Cardiac fibroblast (primary cell): Measurements from ENCODE around the gene SNTA1.
"Not testable (repeated sequence)": the region's sequence is repeated elsewhere in the genome, so short reads cannot be mapped to it uniquely, and the experiment has no call there.

ENCODE experiments used
- DNase-seq, 2 donors: peaks; one replicate each; pipeline versions ENCODE4 v3.0.0 to v3.0.0-alpha.2; 2010; ENCODE audit warnings: low read depth in 2 of 2
- H3K4me3 ChIP-seq, 2 donors: replicated peaks in 1 of 2; 1 replicate in 1 of 2; 2 replicates in 1 of 2; pipeline ENCODE4 v1.5.1; 2011; ENCODE audit warnings: low read depth in 2 of 2, low read length in 2 of 2, mild to moderate bottlenecking in 2 of 2, moderate library complexity in 1 of 2
- TF ChIP-seq, protein P1 (sequence below): IDR thresholded peaks from one replicate; pipeline ENCODE4 v1.5.1; 2011; ENCODE audit warnings: low read depth, mild to moderate bottlenecking, low read length, inconsistent platforms

The SNTA1 gene

DNA sequence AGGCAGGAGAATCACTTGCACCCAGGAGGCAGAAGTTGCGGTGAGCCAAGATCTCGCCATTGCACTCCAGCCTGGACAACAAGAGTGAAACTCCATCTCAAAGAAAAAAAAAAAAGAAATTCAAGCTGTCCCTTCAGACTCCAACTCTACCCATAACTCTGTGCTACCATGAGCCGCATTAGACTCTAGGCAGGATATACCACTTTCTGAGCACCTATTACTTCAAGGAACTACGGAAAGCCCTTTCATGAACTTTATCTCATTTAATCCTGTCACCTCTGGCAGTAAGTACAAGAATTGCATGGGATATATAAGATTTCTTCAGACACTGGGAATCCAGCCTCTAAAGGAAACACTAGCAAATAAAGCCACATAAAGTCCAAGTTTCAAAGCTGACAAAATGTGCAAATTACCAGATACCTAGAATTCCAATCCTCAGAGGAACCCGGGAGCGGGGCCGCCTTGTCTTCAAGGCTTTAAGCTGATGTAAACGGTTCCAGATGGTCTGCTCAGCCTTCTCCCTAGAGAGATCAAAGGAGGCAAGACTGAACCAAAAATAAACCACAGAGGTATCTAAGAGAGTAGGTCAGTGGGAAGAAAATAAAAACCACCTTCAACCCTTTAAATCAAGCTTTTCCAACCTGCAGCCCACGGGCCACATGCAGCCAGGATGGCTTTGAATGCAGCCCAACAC, 51.7 kb downstream of the SNTA1 start:
- H3K4me3 ChIP-seq, result no peak overlapping the region
- TF ChIP-seq, protein P1, sequence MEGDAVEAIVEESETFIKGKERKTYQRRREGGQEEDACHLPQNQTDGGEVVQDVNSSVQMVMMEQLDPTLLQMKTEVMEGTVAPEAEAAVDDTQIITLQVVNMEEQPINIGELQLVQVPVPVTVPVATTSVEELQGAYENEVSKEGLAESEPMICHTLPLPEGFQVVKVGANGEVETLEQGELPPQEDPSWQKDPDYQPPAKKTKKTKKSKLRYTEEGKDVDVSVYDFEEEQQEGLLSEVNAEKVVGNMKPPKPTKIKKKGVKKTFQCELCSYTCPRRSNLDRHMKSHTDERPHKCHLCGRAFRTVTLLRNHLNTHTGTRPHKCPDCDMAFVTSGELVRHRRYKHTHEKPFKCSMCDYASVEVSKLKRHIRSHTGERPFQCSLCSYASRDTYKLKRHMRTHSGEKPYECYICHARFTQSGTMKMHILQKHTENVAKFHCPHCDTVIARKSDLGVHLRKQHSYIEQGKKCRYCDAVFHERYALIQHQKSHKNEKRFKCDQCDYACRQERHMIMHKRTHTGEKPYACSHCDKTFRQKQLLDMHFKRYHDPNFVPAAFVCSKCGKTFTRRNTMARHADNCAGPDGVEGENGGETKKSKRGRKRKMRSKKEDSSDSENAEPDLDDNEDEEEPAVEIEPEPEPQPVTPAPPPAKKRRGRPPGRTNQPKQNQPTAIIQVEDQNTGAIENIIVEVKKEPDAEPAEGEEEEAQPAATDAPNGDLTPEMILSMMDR, result no peak
- peak; percentile 52 to 67 for DNase-seq

- DNase-seq, H3K4me3 ChIP-seq: not testable (repeated sequence)
Observed at GRCh38 chr20:33389326-33389725, 54.2 kb downstream of the SNTA1 start.

DNA sequence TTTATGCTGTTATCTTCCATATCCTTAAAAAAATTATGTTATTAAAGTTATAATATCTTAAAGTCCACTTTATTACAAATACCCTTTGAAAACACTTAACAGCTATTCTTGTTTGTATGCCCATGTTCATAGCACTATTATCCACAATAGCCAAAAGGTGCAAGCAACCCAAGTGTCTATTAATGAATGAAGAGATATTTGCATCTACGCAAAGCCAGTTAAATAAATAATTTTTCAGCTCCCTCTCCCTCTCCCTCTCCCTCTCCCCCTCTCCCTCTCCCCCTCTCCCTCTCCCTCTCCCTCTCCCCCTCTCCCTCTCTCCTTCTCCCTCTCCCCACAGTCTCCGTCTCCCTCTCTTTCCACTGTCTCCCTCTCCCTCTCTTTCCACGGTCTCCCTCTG, 55.3 kb downstream of the SNTA1 start:
- H3K4me3 ChIP-seq, result no peak overlapping the region
- TF ChIP-seq, protein P1, result no peak
- no peak for DNase-seq

DNA sequence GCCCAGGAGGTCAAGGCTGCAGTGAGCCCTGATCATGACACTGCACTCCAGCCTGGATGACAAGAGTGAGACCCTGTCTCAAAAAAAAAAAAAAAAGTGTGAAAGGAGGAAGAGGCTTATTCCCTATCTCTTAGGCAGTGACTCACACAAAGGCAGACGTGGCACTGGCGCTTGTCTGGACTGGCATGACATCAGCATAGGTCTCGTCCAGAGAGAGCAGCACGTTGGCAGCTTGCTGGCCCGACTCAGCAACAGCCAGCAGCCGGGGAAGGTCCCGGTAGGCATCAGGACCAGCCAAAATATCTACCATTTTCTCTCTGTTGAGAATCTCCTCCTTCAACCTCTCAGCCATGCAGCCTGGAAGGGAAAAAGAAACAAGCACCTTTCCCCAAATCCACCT, 56.4 kb downstream of the SNTA1 start:
- no peak overlapping the region for H3K4me3 ChIP-seq
- DNase-seq, result peak; percentile 66 to 73
- TF ChIP-seq, protein P1, result no peak

DNA sequence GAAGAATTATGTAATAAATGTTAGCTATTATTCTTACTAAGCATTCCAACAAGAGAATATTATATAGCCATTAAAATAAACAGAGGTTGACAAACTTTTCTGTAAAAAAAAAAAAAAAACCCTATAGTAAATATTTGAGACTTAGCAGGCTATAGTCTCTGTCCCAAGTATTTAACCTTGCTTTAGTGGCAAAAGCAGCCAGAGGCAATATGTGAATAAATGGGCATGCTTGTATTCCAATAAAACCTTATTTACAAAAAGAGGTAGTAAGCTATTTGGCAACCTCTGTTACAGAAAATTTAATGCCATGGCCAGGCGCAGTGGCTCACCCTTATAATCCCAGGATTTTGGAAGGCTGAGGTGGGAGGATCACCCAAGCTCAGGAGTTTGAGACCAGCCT, 56.9 kb downstream of the SNTA1 start:
- TF ChIP-seq, protein P1, result no peak
- no peak overlapping the region for H3K4me3 ChIP-seq
- no peak for DNase-seq

DNA sequence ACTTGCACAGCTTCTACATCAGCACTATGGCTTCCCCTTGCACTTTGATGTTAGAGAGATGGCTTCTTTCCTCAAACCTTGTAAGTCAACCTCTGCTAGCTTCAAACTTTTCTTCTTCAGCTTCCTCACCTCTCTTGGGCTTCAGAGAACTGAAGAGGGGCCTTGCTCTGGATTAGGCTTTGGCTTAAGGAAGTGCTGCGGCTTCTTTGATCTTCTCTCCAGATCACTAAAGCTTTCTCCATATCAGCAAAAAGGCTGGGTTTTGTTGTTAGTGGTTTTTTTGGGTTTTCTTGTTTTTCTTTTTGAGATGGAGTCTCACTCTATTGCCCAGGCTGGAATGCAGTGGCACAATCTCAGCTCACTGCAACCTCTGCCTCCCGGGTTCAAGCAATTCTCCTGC, 66.2 kb downstream of the SNTA1 start:
- no peak overlapping the region for H3K4me3 ChIP-seq
- TF ChIP-seq, protein P1, result no peak
- DNase-seq, result no peak

DNA sequence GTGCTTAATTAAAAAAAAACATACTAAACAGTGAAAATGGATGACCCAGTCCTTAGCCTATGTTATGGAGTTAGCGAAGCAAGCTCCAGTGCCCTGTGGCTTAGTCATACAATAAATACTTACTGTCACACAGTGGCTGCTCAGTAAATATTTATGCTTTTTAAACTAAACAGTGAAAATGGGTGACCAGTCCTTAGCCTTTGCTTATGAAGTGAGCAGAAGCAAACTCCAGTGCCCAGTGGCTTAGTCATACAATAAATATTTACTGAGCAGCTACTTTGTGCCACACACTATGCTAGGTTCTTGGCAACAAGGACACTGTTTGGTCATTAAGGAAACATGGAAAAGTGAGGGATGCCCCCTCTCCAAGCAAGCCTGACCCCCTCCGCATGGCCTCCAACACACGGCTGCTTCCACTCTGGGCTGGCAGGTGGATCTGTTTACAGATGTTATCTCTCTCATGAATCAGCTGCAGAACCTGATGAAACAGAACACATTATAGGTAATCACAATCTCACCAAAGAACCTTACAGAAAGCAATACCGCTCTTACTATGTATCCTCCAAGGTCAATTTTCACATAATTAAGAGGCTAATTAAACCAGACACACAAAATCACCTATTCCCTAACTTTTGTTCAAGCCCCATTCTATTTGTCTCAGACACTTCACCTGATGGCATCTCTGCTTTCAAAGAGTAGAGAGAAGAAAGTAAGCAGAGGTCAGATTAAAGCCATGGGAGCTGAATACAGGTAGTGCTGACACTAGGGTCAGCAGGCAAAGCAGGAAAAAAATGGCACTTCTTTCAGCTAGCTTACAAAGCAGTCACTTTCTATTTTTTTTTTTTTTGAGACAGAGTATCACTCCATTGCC, 69.6 kb downstream of the SNTA1 start:
- TF ChIP-seq, protein P1, result no peak
- no peak overlapping the region for H3K4me3 ChIP-seq
- peak in 1 of 2 donors; percentile 77 for DNase-seq
